ENCODE results near the gene ATP11C. TPM values are rescaled to one million over a fixed set of nuclear protein-coding genes. Genes with fewer than 3 reads are reported as not detected.
"Not testable (repeated sequence)": the region's sequence is repeated elsewhere in the genome, so short reads cannot be mapped to it uniquely, and the experiment has no call there.

ATP11C gene
- total and polyA plus RNA-seq, 3 experiments from 2014 or later = 7.3 to 17.0 (median 15.7) TPM

- H3K4me1 ChIP-seq (ENCODE audit: insufficient read depth, low read length); H3K9me3 ChIP-seq (ENCODE audit: low read length); H3K27me3 ChIP-seq (ENCODE audit: insufficient read depth, low read length, poor library complexity, severe bottlenecking); H3K27ac Mint-ChIP-seq; H3K4me3 ChIP-seq (ENCODE audit: low read length); H3K36me3 ChIP-seq (ENCODE audit: insufficient read depth, low read length); H3K9me3 Mint-ChIP-seq; H3K36me3 Mint-ChIP-seq; CTCF ChIA-PET; DNase-seq; POLR2A ChIA-PET; H3K27ac ChIP-seq (ENCODE audit: low read depth, low read length); H3K4me1 Mint-ChIP-seq; H3K4me3 Mint-ChIP-seq: not testable (repeated sequence)
- H3K27me3 Mint-ChIP-seq = peaks cover 14 to 23% of the 10 kb centered on the region in 2 donors
Measured at GRCh38 chrX:139966159-139966558, 33.3 kb upstream of the ATP11C start.

GRCh38 chrX:139965421-139965820 lies 32.6 kb upstream of the ATP11C start, which contains the start of gene CXorf66:
Gene CXorf66, minus strand, starts transcription at chrX:139965521. Its CDS starts 25 bp downstream, at chrX:139965496.
- Histone ChIP-seq H3K4me3 (ENCODE audit: low read length) (no peak within 1 kb of the TSS), H3K9me3 (ENCODE audit: low read length) (no peaks in the 10 kb centered on the region), H3K27me3 (ENCODE audit: insufficient read depth, low read length, poor library complexity, severe bottlenecking) (no peaks in the 10 kb centered on the region), H3K27ac (ENCODE audit: low read depth, low read length) (no peak within 1 kb of the TSS), H3K36me3 (ENCODE audit: insufficient read depth, low read length) (no peaks in the 10 kb centered on the region), H3K4me1 (ENCODE audit: insufficient read depth, low read length) (no peaks in the 10 kb centered on the region)
- Mint-ChIP-seq H3K9me3 (peaks cover 0 to 4% (median 0%) of the 10 kb centered on the region in 5 donors), H3K36me3 (no peaks in the 10 kb centered on the region), H3K27ac (no peak within 1 kb of the TSS), H3K4me1 (no peaks in the 10 kb centered on the region), H3K4me3 (no peak within 1 kb of the TSS), H3K27me3 (peaks cover 12 to 26% of the 10 kb centered on the region in 2 donors)
- no peak for DNase-seq
- CTCF ChIA-PET = no interaction called here
- POLR2A ChIA-PET = no interaction called here

- CTCF ChIA-PET; H3K4me1 Mint-ChIP-seq; H3K27me3 ChIP-seq (ENCODE audit: insufficient read depth, low read length, poor library complexity, severe bottlenecking); H3K4me3 ChIP-seq (ENCODE audit: low read length); H3K4me1 ChIP-seq (ENCODE audit: insufficient read depth, low read length); POLR2A ChIA-PET; H3K27ac ChIP-seq (ENCODE audit: low read depth, low read length); H3K9me3 ChIP-seq (ENCODE audit: low read length); H3K36me3 Mint-ChIP-seq; DNase-seq; H3K4me3 Mint-ChIP-seq; H3K36me3 ChIP-seq (ENCODE audit: insufficient read depth, low read length); H3K27ac Mint-ChIP-seq; H3K9me3 Mint-ChIP-seq: not testable (repeated sequence)
- peaks cover 16 to 36% of the 10 kb centered on the region in 2 donors for H3K27me3 Mint-ChIP-seq
Measured at GRCh38 chrX:139961091-139961490, 28.2 kb upstream of the ATP11C start.

GRCh38 chrX:139949703-139950102 lies 16.9 kb upstream of the ATP11C start:
- no peaks in the 10 kb centered on the region for H3K36me3 Mint-ChIP-seq
- ChIA-PET POLR2A (no interaction called here), CTCF (no interaction called here)
- no peak overlapping the region for H3K27ac Mint-ChIP-seq
- H3K4me3 Mint-ChIP-seq = no peak overlapping the region
- no peaks in the 10 kb centered on the region for H3K4me1 ChIP-seq (ENCODE audit: insufficient read depth, low read length)
- no peaks in the 10 kb centered on the region for H3K4me1 Mint-ChIP-seq
- no peak overlapping the region for H3K27ac ChIP-seq (ENCODE audit: low read depth, low read length)
- H3K27me3 Mint-ChIP-seq = peaks cover 3 to 8% of the 10 kb centered on the region in 2 donors
- no peaks in the 10 kb centered on the region for H3K9me3 Mint-ChIP-seq
- no peaks in the 10 kb centered on the region for H3K9me3 ChIP-seq (ENCODE audit: low read length)
- H3K36me3 ChIP-seq (ENCODE audit: insufficient read depth, low read length) = no peaks in the 10 kb centered on the region
- no peaks in the 10 kb centered on the region for H3K27me3 ChIP-seq (ENCODE audit: insufficient read depth, low read length, poor library complexity, severe bottlenecking)
- H3K4me3 ChIP-seq (ENCODE audit: low read length) = no peak overlapping the region
- DNase-seq = no peak

- POLR2A ChIA-PET = no interaction called here
- no peak overlapping the region for H3K27ac Mint-ChIP-seq
- CTCF ChIA-PET = no interaction called here
Measured at GRCh38 chrX:139945075-139945474, 12.2 kb upstream of the ATP11C start.

GRCh38 chrX:139936259-139936658 lies 3.4 kb upstream of the ATP11C start:
- H3K36me3 Mint-ChIP-seq = peaks cover 0 to 3% (median 0%) of the 10 kb centered on the region in 3 donors
- peaks cover 0 to 5% of the 10 kb centered on the region in 2 donors for H3K27me3 Mint-ChIP-seq
- H3K4me3 Mint-ChIP-seq = no peak overlapping the region

More at GRCh38 chrX:139945075-139945474, 12.2 kb upstream of the ATP11C start:
- Histone ChIP-seq H3K9me3 (ENCODE audit: low read length) (no peaks in the 10 kb centered on the region), H3K4me3 (ENCODE audit: low read length) (no peak overlapping the region), H3K4me1 (ENCODE audit: insufficient read depth, low read length) (no peaks in the 10 kb centered on the region), H3K36me3 (ENCODE audit: insufficient read depth, low read length) (no peaks in the 10 kb centered on the region), H3K27me3 (ENCODE audit: insufficient read depth, low read length, poor library complexity, severe bottlenecking) (no peaks in the 10 kb centered on the region), H3K27ac (ENCODE audit: low read depth, low read length) (no peak overlapping the region)
- no peaks in the 10 kb centered on the region for H3K4me1 Mint-ChIP-seq
- H3K4me3 Mint-ChIP-seq = no peak overlapping the region
- no peaks in the 10 kb centered on the region for H3K36me3 Mint-ChIP-seq
- no peak for DNase-seq
- peaks cover 0 to 5% of the 10 kb centered on the region in 2 donors for H3K27me3 Mint-ChIP-seq
- H3K9me3 Mint-ChIP-seq = no peaks in the 10 kb centered on the region

GRCh38 chrX:139933904-139934303 lies 1.1 kb upstream of the ATP11C start:
- Histone ChIP-seq H3K4me3 (ENCODE audit: low read length) (no peak overlapping the region), H3K36me3 (ENCODE audit: insufficient read depth, low read length) (no peaks in the 10 kb centered on the region), H3K27ac (ENCODE audit: low read depth, low read length) (peak overlapping the region; percentile 83), H3K9me3 (ENCODE audit: low read length) (no peaks in the 10 kb centered on the region), H3K27me3 (ENCODE audit: insufficient read depth, low read length, poor library complexity, severe bottlenecking) (no peaks in the 10 kb centered on the region), H3K4me1 (ENCODE audit: insufficient read depth, low read length) (peaks cover 9% of the 10 kb centered on the region)
- Mint-ChIP-seq H3K9me3 (no peaks in the 10 kb centered on the region), H3K27me3 (peaks cover 0 to 8% of the 10 kb centered on the region in 2 donors), H3K4me3 (peak overlapping the region; percentile 89 to 99 (median 91)), H3K36me3 (peaks cover 0 to 3% (median 0%) of the 10 kb centered on the region in 3 donors), H3K4me1 (peaks cover 20 to 25% (median 20%) of the 10 kb centered on the region in 3 donors), H3K27ac (peak overlapping the region in 5 of 8 donors; percentile 60 to 95 (median 81))
- CTCF ChIA-PET = no interaction called here
- POLR2A ChIA-PET = no interaction called here
- no peak for DNase-seq

More at GRCh38 chrX:139936259-139936658, 3.4 kb upstream of the ATP11C start:
- Histone ChIP-seq H3K36me3 (ENCODE audit: insufficient read depth, low read length) (no peaks in the 10 kb centered on the region), H3K4me1 (ENCODE audit: insufficient read depth, low read length) (no peaks in the 10 kb centered on the region), H3K9me3 (ENCODE audit: low read length) (no peaks in the 10 kb centered on the region), H3K4me3 (ENCODE audit: low read length) (no peak overlapping the region), H3K27me3 (ENCODE audit: insufficient read depth, low read length, poor library complexity, severe bottlenecking) (no peaks in the 10 kb centered on the region), H3K27ac (ENCODE audit: low read depth, low read length) (no peak overlapping the region)
- DNase-seq = no peak
- ChIA-PET POLR2A (no interaction called here), CTCF (no interaction called here)
- H3K9me3 Mint-ChIP-seq = no peaks in the 10 kb centered on the region
- H3K4me1 Mint-ChIP-seq = peaks cover 4 to 5% (median 4%) of the 10 kb centered on the region in 3 donors
- H3K27ac Mint-ChIP-seq = peak overlapping the region in 1 of 8 donors; percentile 69

- Mint-ChIP-seq H3K27ac (peak overlapping the region; percentile 91 to 99 (median 95)), H3K4me1 (peaks cover 22 to 29% (median 27%) of the 10 kb centered on the region in 3 donors), H3K9me3 (no peaks in the 10 kb centered on the region), H3K36me3 (peaks cover 0 to 3% (median 0%) of the 10 kb centered on the region in 3 donors), H3K4me3 (peak overlapping the region; percentile 89 to 99 (median 91)), H3K27me3 (peaks cover 0 to 8% of the 10 kb centered on the region in 2 donors)
- Histone ChIP-seq H3K27ac (ENCODE audit: low read depth, low read length) (peak overlapping the region; percentile 83), H3K9me3 (ENCODE audit: low read length) (no peaks in the 10 kb centered on the region), H3K36me3 (ENCODE audit: insufficient read depth, low read length) (no peaks in the 10 kb centered on the region), H3K27me3 (ENCODE audit: insufficient read depth, low read length, poor library complexity, severe bottlenecking) (no peaks in the 10 kb centered on the region), H3K4me1 (ENCODE audit: insufficient read depth, low read length) (peaks cover 9% of the 10 kb centered on the region), H3K4me3 (ENCODE audit: low read length) (peak overlapping the region; percentile 42)
- ChIA-PET POLR2A (no interaction called here), CTCF (no interaction called here)
- peak in 4 of 5 donors; percentile 41 to 63 (median 48) for DNase-seq
Measured at GRCh38 chrX:139932073-139932900, 566 bp downstream of the ATP11C start.

All from CD8-positive, alpha-beta memory T cell (primary cell).